PC-9 (cell line): ENCODE measurements around the gene TTF2. TPM values are rescaled to one million over a fixed set of nuclear protein-coding genes. Genes with fewer than 3 reads are reported as not detected.
"Not testable (repeated sequence)": the region's sequence is repeated elsewhere in the genome, so short reads cannot be mapped to it uniquely, and the experiment has no call there.

Source experiments
- BruUV-seq: library from RNA; stranded (reverse); fragments of 400-500 nt; replicated peaks from 2 replicates; lab custom pipeline; 2021; lab: Mats Ljungman, UMichigan
- CTCF ChIA-PET: fragments of 300-600 bp; sonication (Branson Sonifier 250); formaldehyde crosslinking; loops from one replicate; lab custom pipeline; 2022; ENCODE audit warnings: antibody characterized with exemption; lab: Charles Lee
- POLR2A ChIA-PET: fragments of 300-600 bp; sonication (Branson Sonifier 250); formaldehyde crosslinking; loops from one replicate; lab custom pipeline; 2022; ENCODE audit warnings: antibody characterized with exemption; ENCODE audit not compliant: unreplicated experiment; lab: Charles Lee
- DNase-seq, 2 experiments: peaks; one replicate each; pipeline versions ENCODE4 v3.0.0 to v3.0.0-alpha.2; 2015 to 2022; ENCODE audit warnings: mixed read lengths in 1 of 2
- H2AFZ ChIP-seq: fragments of 200-600 bp; sonication (generic); 2 replicates; pipeline ENCODE4 v1.8.1; 2017; ENCODE audit warnings: antibody characterized with exemption
- H3F3A ChIP-seq: fragments of 200-600 bp; sonication (generic); 2 replicates; pipeline ENCODE4 v1.8.1; 2017; ENCODE audit warnings: antibody characterized with exemption, mild to moderate bottlenecking, low read depth; ENCODE audit not compliant: insufficient read depth
- H3K27ac ChIP-seq: fragments of 200-600 bp; sonication (generic); 2 replicates; pipeline ENCODE4 v1.6.1; 2016; ENCODE audit warnings: mixed run types
- H3K27me3 ChIP-seq: fragments of 200-600 bp; sonication (generic); 2 replicates; pipeline ENCODE4 v1.6.1; 2016; ENCODE audit warnings: low read depth, mixed run types; ENCODE audit not compliant: insufficient read depth
- H3K36me3 ChIP-seq: fragments of 200-600 bp; sonication (generic); 2 replicates; pipeline ENCODE4 v1.6.1; 2016; ENCODE audit warnings: low read depth, mixed run types
- H3K4me1 ChIP-seq: fragments of 200-600 bp; sonication (generic); replicated peaks from 2 replicates; pipeline ENCODE4 v1.6.1; 2016; ENCODE audit warnings: mixed run types; ENCODE audit not compliant: insufficient read depth
- H3K4me2 ChIP-seq: fragments of 200-600 bp; sonication (generic); 2 replicates; pipeline ENCODE4 v1.6.1; 2017; ENCODE audit warnings: mixed run types
- H3K4me3 ChIP-seq: fragments of 200-600 bp; sonication (generic); 2 replicates; pipeline ENCODE4 v1.6.1; 2016; ENCODE audit warnings: mixed run types
- H3K79me2 ChIP-seq: fragments of 200-600 bp; sonication (generic); 2 replicates; pipeline ENCODE4 v1.6.1; 2017; ENCODE audit warnings: low read depth, mixed run types
- H3K9me2 ChIP-seq: fragments of 200-600 bp; sonication (generic); 2 replicates; pipeline ENCODE4 v1.8.1; 2017; ENCODE audit warnings: mild to moderate bottlenecking; ENCODE audit not compliant: insufficient read depth
- H3K9me3 ChIP-seq: fragments of 200-600 bp; sonication (generic); 2 replicates; pipeline ENCODE4 v1.8.1; 2016; ENCODE audit warnings: low read depth; ENCODE audit not compliant: insufficient read depth
- H4K20me1 ChIP-seq: fragments of 200-600 bp; sonication (generic); 2 replicates; pipeline ENCODE4 v1.8.1; 2017; ENCODE audit not compliant: insufficient read depth
- EZH2 ChIP-seq: fragments of 200-600 bp; sonication (generic); IDR thresholded peaks from 2 replicates; pipeline ENCODE4 v1.8.0; 2017; ENCODE audit warnings: antibody characterized with exemption, low read depth
- intact Hi-C: fragments of 100-400 bp; cut with micrococcal nuclease; formaldehyde crosslinking; loops from one replicate; pipeline ENCODE4 v1.10.0; 2022; ENCODE audit not compliant: unreplicated experiment
- microRNA-seq: library from miRNA; unstranded; fragments of <30 nt; microRNA quantifications from one replicate; pipeline ENCODE4 v1.2.0, GENCODE V29; 2021; ENCODE audit warnings: borderline number of aligned reads, borderline replicate concordance
- total RNA-seq: library from RNA; stranded (reverse); gene quantifications from 2 replicates; pipeline ENCODE4 v1.2.3, GENCODE V29; 2021
- TF ChIP-seq, protein P1 (sequence below): fragments of 200-600 bp; sonication (generic); conservative IDR thresholded peaks from 2 replicates; pipeline ENCODE4 v1.6.1; 2017; ENCODE audit warnings: mixed run types, antibody characterized with exemption, mild to moderate bottlenecking, moderate library complexity

The TTF2 gene
- total RNA-seq, 1 experiment from 2014 or later = 62.2 TPM

DNA sequence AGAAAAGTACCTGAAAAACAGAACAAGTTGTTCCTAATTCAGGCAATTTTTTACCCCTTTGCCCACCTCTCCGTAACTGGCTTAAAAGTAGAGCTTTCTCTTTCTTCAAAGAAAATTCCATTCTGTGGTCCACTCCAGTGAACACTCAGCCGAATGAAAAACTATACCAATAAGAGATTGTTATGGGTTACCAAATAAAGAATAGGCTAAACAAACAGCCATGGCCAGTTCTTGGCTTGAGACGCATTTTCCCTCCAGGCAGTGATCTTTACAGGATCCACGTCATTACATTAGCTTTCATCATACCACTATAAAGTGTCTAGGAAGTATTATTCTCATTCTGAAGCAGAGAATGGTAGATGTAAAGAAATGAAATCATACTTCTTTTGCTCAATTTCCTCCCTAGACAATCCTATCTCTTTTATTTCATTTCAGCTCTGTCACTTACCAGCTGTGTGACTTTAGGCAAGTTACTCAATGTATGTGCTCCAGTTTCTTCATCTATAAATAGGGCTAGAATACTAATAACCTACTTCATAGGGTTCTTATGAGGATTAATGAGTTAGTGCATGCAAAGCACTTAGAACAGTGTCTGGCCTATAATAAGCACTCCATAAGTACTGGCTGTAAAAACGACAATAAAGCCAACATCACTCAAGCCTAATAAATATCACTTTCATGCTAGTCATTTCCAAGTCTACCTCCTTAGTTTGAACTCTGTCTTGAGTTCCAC, 87.9 kb downstream of the TTF2 start:
- peaks cover 33% of the 10 kb centered on the region for H3F3A ChIP-seq
- no peak overlapping the region for H2AFZ ChIP-seq
- H4K20me1 ChIP-seq = no peaks in the 10 kb centered on the region
- TF ChIP-seq, protein P1, sequence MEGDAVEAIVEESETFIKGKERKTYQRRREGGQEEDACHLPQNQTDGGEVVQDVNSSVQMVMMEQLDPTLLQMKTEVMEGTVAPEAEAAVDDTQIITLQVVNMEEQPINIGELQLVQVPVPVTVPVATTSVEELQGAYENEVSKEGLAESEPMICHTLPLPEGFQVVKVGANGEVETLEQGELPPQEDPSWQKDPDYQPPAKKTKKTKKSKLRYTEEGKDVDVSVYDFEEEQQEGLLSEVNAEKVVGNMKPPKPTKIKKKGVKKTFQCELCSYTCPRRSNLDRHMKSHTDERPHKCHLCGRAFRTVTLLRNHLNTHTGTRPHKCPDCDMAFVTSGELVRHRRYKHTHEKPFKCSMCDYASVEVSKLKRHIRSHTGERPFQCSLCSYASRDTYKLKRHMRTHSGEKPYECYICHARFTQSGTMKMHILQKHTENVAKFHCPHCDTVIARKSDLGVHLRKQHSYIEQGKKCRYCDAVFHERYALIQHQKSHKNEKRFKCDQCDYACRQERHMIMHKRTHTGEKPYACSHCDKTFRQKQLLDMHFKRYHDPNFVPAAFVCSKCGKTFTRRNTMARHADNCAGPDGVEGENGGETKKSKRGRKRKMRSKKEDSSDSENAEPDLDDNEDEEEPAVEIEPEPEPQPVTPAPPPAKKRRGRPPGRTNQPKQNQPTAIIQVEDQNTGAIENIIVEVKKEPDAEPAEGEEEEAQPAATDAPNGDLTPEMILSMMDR = no peak
- TF ChIP-seq EZH2 = no peak
- CTCF ChIA-PET = interaction anchor here (0.6 kb wide), 1 partner anchor 39 kb away, joined by 8 read pairs; no protein-coding TSS in a partner anchor
- H3K27me3 ChIP-seq = no peaks in the 10 kb centered on the region
- POLR2A ChIA-PET = no interaction called here
- H3K36me3 ChIP-seq = no peaks in the 10 kb centered on the region
- BruUV-seq = no TSS peak
- no peaks in the 10 kb centered on the region for H3K9me2 ChIP-seq
- H3K9me3 ChIP-seq = no peaks in the 10 kb centered on the region
- peak; percentile 41 to 96 for DNase-seq
- H3K4me1 ChIP-seq = peaks cover 41% of the 10 kb centered on the region
- intact Hi-C loops = loop anchor here (1.0 to 2.0 kb wide), 2 partner anchors 63 to 121 kb away; partner anchors contain the start of gene VTCN1
- peak overlapping the region; percentile 9; the same call in 1 of the 2 replicates for H3K4me3 ChIP-seq
- H3K27ac ChIP-seq = peak overlapping the region; percentile 89
- H3K79me2 ChIP-seq = no peaks in the 10 kb centered on the region
- H3K4me2 ChIP-seq = peak overlapping the region; percentile 73

DNA sequence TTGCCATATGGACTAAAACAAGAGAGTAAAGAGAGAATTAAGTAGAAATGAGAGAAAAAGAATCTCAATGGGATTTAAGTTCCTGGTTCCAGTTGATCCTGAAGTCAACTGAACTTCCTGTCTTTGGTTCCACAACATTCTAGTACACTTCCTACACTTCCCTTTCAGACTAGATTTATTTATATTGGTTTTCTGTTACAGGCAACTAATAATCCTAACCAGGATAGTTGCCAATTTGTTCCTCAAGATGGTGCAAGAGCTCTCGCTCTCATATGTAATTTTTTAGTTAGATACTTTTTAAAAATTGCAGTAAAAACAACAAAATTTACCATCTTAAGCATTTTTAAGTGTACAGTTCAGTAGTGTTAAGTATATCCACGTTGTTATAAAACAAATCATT, 90.2 kb downstream of the TTF2 start:
- DNase-seq = no peak
- Histone ChIP-seq H3K27me3 (no peaks in the 10 kb centered on the region), H3K4me3 (no peak overlapping the region), H3K9me2 (no peaks in the 10 kb centered on the region), H4K20me1 (no peaks in the 10 kb centered on the region), H3K27ac (no peak overlapping the region), H3F3A (peaks cover 33% of the 10 kb centered on the region), H3K79me2 (no peaks in the 10 kb centered on the region), H3K4me2 (no peak overlapping the region), H3K9me3 (no peaks in the 10 kb centered on the region), H2AFZ (no peak overlapping the region), H3K4me1 (peaks cover 41% of the 10 kb centered on the region), H3K36me3 (no peaks in the 10 kb centered on the region)
- POLR2A ChIA-PET = no interaction called here
- intact Hi-C loops = no loop called here
- CTCF ChIA-PET = interaction anchor here (0.7 kb wide), 2 partner anchors 363 to 398 kb away, joined by 3 read pairs; no protein-coding TSS in a partner anchor
- TF ChIP-seq, protein P1 = no peak
- no peak for TF ChIP-seq EZH2
- no TSS peak for BruUV-seq

- POLR2A ChIA-PET = interaction anchor here (0.6 kb wide), 1 partner anchor 755 kb away, joined by 3 read pairs; no protein-coding TSS in a partner anchor
- H3K27me3 ChIP-seq, H3K9me2 ChIP-seq, H4K20me1 ChIP-seq, intact Hi-C loops, H3K9me3 ChIP-seq, H3K4me3 ChIP-seq, H3K79me2 ChIP-seq, H3K36me3 ChIP-seq, CTCF ChIA-PET, H3K4me2 ChIP-seq, BruUV-seq, H2AFZ ChIP-seq, DNase-seq, H3K27ac ChIP-seq: not testable (repeated sequence)
- Histone ChIP-seq H3K4me1 (peaks cover 32% of the 10 kb centered on the region), H3F3A (peaks cover 30% of the 10 kb centered on the region)
Observed at GRCh38 chr1:117151305-117151704, 91.2 kb downstream of the TTF2 start.

Small RNA genes within 50 kb of the gene (microRNA-seq; reads per million reads assigned to microRNA genes)
- gene MIR942 = 86.2 reads per million, percentile 48 among the genes with 10 or more reads in this experiment

Other genes with a start within 250 kb of the TTF2 start
- 83.7 and 87.3 TPM in 2 replicates for gene PTGFRN, start 150.4 kb upstream of the TTF2 start, total RNA-seq
- 0.76 and 1.8 TPM in 2 replicates for gene CD101, start 58.6 kb upstream of the TTF2 start, total RNA-seq
- 10.0 and 10.2 TPM in 2 replicates for gene TRIM45, start 61.4 kb downstream of the TTF2 start, total RNA-seq
- gene VTCN1, start 150.6 kb downstream of the TTF2 start, total RNA-seq = 3.6 and 5.0 TPM in 2 replicates